GM12891 (cell line): ENCODE results near the gene EVC.

Source experiments
- POLR2A ChIP-seq: IDR thresholded peaks from 2 replicates; pipeline ENCODE4 v1.6.1; 2011; ENCODE audit warnings: low read depth, low read length, control low read depth
- POLR2AphosphoS5 ChIP-seq: IDR thresholded peaks from 2 replicates; pipeline ENCODE4 v1.6.1; 2011; ENCODE audit warnings: low read depth, low read length, control low read depth
- POU2F2 ChIP-seq: IDR thresholded peaks from 2 replicates; pipeline ENCODE4 v1.6.1; 2011; ENCODE audit warnings: low read depth, mild to moderate bottlenecking, control low read depth, low read length, moderate library complexity
- SPI1 ChIP-seq: IDR thresholded peaks from 2 replicates; pipeline ENCODE4 v1.6.1; 2011; ENCODE audit warnings: low read depth, low read length, control low read depth
- TAF1 ChIP-seq: IDR thresholded peaks from 2 replicates; pipeline ENCODE4 v1.6.1; 2011; ENCODE audit warnings: low read depth, low read length, control low read depth

DNA sequence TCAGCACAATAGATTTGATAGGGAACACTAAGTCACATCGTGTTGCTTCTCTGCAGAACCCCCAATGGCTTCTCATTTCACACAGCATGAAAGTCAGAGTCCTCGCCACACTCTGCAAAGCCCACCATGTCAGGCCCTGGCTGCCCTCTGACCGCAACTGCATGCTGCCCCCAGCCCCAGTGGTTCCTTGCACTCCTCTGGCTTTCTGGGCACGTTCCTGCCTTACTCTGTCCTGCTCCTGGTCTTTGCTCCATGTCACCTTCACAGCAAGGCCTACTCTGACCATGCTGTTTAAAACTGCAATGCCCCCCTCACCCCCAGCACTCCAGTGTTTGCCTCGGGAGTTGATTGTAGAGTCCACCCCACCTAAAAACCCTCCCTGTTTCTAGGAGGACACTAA, 78.1 kb downstream of the EVC start:
- TF ChIP-seq POLR2A (no peak), POLR2AphosphoS5 (no peak), TAF1 (no peak), SPI1 (no peak), POU2F2 (no peak)
